Upper lobe of left lung (tissue), 4 donors: ENCODE results near the gene LRP6.

Experiments used
- CTCF ChIP-seq, 6 experiments: fragments of 450-650 bp in 4 of 6; fragments of 200-600 bp in 2 of 6; sonication (generic) in 2 of 6; IDR thresholded peaks; one replicate each; pipeline ENCODE4 v1.5.1; 2016 to 2019; ENCODE audit warnings: antibody characterized with exemption in 6 of 6
- EP300 ChIP-seq, 4 donors: sonication (generic); formaldehyde crosslinking; IDR thresholded peaks; one replicate each; pipeline ENCODE4 v1.5.1; 2017; ENCODE audit warnings: antibody characterized with exemption in 4 of 4, control low read depth in 2 of 4
- POLR2A ChIP-seq, 4 donors: fragments of 450-650 bp; IDR thresholded peaks; one replicate each; pipeline ENCODE4 v1.5.1; 2016 to 2017; ENCODE audit warnings: antibody characterized with exemption in 4 of 4, mild to moderate bottlenecking in 2 of 4

GRCh38 chr12:12267742-12268200 is 927 bp upstream of the LRP6 start:
- TF ChIP-seq POLR2A (IDR thresholded peaks at IDR 0.05) = no peak
- TF ChIP-seq CTCF (IDR thresholded peaks at IDR 0.05) = no peak
- no peak for TF ChIP-seq EP300 (IDR thresholded peaks at IDR 0.05)
